IMR-90 (cell line): ENCODE measurements around the gene MPL. TPM values are rescaled to one million over a fixed set of nuclear protein-coding genes. Genes with fewer than 3 reads are reported as not detected.

ENCODE experiments used
- ATAC-seq: fragments of 200-7000 bp; cut with Tn5 transposase; 2 replicates; pipeline ENCODE4 v1.9.1; 2020; ENCODE audit warnings: low read depth, mild to moderate bottlenecking, moderate library complexity
- BruUV-seq: library from RNA; stranded (reverse); fragments of 400-500 nt; replicated peaks from 2 replicates; lab custom pipeline; 2021; lab: Mats Ljungman, UMichigan
- CTCF ChIA-PET: fragments of 300-600 bp; formaldehyde crosslinking; extraction: SDS; loops from one replicate; lab custom pipeline; 2021; ENCODE audit warnings: antibody characterized with exemption; lab: Yijun Ruan, JAX
- POLR2A ChIA-PET: fragments of 300-600 bp; sonication (Branson Sonifier 250); formaldehyde crosslinking; loops from one replicate; lab custom pipeline; 2022; ENCODE audit warnings: antibody characterized with exemption; ENCODE audit not compliant: unreplicated experiment; lab: Charles Lee
- DNase-seq: peaks from one replicate; pipeline ENCODE4 v3.0.0; 2013
- H2AFZ ChIP-seq: replicated peaks from 2 replicates; pipeline ENCODE3; 2013; ENCODE audit warnings: low read length, mild to moderate bottlenecking; ENCODE audit not compliant: poor library complexity
- H2AK5ac ChIP-seq: 2 replicates; pipeline ENCODE4 v1.6.1; 2013; ENCODE audit warnings: low read depth, low read length, inconsistent platforms
- H2AK9ac ChIP-seq: replicated peaks from 2 replicates; pipeline ENCODE3; 2013; ENCODE audit warnings: mild to moderate bottlenecking, low read depth, low read length, moderate library complexity; ENCODE audit not compliant: poor library complexity
- H2BK120ac ChIP-seq: 2 replicates; pipeline ENCODE4 v1.6.1; 2013; ENCODE audit warnings: low read depth, low read length, inconsistent platforms
- H2BK15ac ChIP-seq: 3 replicates; pipeline ENCODE4 v1.6.1; 2013; ENCODE audit warnings: low read depth, low read length, inconsistent platforms
- H2BK20ac ChIP-seq: 2 replicates; pipeline ENCODE4 v1.6.1; 2013; ENCODE audit warnings: low read depth, mild to moderate bottlenecking, inconsistent platforms, low read length, moderate library complexity
- H2BK5ac ChIP-seq: 2 replicates; pipeline ENCODE4 v1.6.1; 2013; ENCODE audit warnings: mild to moderate bottlenecking, low read depth, low read length, inconsistent platforms; ENCODE audit not compliant: poor library complexity, severe bottlenecking
- H3K14ac ChIP-seq: replicated peaks from 2 replicates; pipeline ENCODE4 v1.6.1; 2013; ENCODE audit warnings: low read depth, low read length, inconsistent platforms
- H3K18ac ChIP-seq: 2 replicates; pipeline ENCODE4 v1.6.1; 2013; ENCODE audit warnings: low read depth, low read length, control low read depth
- H3K23ac ChIP-seq: 2 replicates; pipeline ENCODE4 v1.6.1; 2013; ENCODE audit warnings: low read depth, low read length, inconsistent platforms
- H3K27ac ChIP-seq: 2 replicates; pipeline ENCODE4 v1.5.1; 2013; ENCODE audit warnings: mild to moderate bottlenecking, control low read depth, low read length; ENCODE audit not compliant: insufficient read depth
- H3K27me3 ChIP-seq: 2 replicates; pipeline ENCODE4 v1.6.1; 2013; ENCODE audit warnings: low read length; ENCODE audit not compliant: control insufficient read depth, insufficient read depth
- H3K36me3 ChIP-seq: 2 replicates; pipeline ENCODE4 v1.6.1; 2013; ENCODE audit warnings: low read length, mixed read lengths; ENCODE audit not compliant: control insufficient read depth, insufficient read depth
- H3K4ac ChIP-seq: 2 replicates; pipeline ENCODE4 v1.6.1; 2013; ENCODE audit warnings: low read depth, low read length, inconsistent platforms
- H3K4me1 ChIP-seq: 2 replicates; pipeline ENCODE4 v1.6.1; 2013; ENCODE audit warnings: low read length, mixed read lengths; ENCODE audit not compliant: control insufficient read depth, insufficient read depth
- H3K4me2 ChIP-seq: 2 replicates; pipeline ENCODE4 v1.6.1; 2013; ENCODE audit warnings: low read depth, mild to moderate bottlenecking, control low read depth, low read length, moderate library complexity
- H3K4me3 ChIP-seq: 2 replicates; pipeline ENCODE4 v1.5.1; 2013; ENCODE audit warnings: low read depth, mild to moderate bottlenecking, control low read depth, low read length, moderate library complexity; ENCODE audit not compliant: insufficient read depth
- H3K56ac ChIP-seq: 2 replicates; pipeline ENCODE4 v1.6.1; 2013; ENCODE audit warnings: low read length, inconsistent platforms; ENCODE audit not compliant: insufficient read depth; ENCODE audit errors: extremely low read depth
- H3K79me1 ChIP-seq, 2 experiments: 2 replicates each; pipeline ENCODE4 v1.6.1; 2013; ENCODE audit warnings: low read length in 2 of 2, inconsistent platforms in 1 of 2, low read depth in 1 of 2
- H3K9ac ChIP-seq: 2 replicates; pipeline ENCODE4 v1.6.1; 2013; ENCODE audit warnings: low read depth, low read length, control low read depth
- H3K9me1 ChIP-seq: 2 replicates; pipeline ENCODE4 v1.6.1; 2013; ENCODE audit warnings: low read length, inconsistent platforms; ENCODE audit not compliant: insufficient read depth
- H3K9me3 ChIP-seq: 2 replicates; pipeline ENCODE4 v1.6.1; 2013; ENCODE audit warnings: low read length; ENCODE audit not compliant: control insufficient read depth, insufficient read depth
- H4K20me1 ChIP-seq: 2 replicates; pipeline ENCODE4 v1.6.1; 2013; ENCODE audit warnings: low read length, inconsistent platforms; ENCODE audit not compliant: insufficient read depth
- H4K5ac ChIP-seq: 2 replicates; pipeline ENCODE4 v1.6.1; 2013; ENCODE audit warnings: mild to moderate bottlenecking, low read depth, low read length, control low read depth
- H4K8ac ChIP-seq, 2 experiments: 2 replicates each; pipeline ENCODE4 v1.6.1; 2013; ENCODE audit warnings: low read depth in 2 of 2, low read length in 2 of 2, control low read depth in 1 of 2, inconsistent platforms in 1 of 2
- H4K91ac ChIP-seq: 2 replicates; pipeline ENCODE4 v1.6.1; 2013; ENCODE audit warnings: low read depth, low read length, inconsistent platforms; ENCODE audit not compliant: insufficient read depth
- BHLHE40 ChIP-seq: fragments of 150-350 bp; IDR thresholded peaks from 2 replicates; pipeline ENCODE4 v1.6.1; 2016; ENCODE audit warnings: mild to moderate bottlenecking, low read depth, low read length
- CEBPB ChIP-seq: IDR thresholded peaks from 2 replicates; pipeline ENCODE4 v1.6.1; 2012; ENCODE audit warnings: low read depth, low read length, improper control_type of control experiment
- CHD1 ChIP-seq: IDR thresholded peaks from 2 replicates; pipeline ENCODE4 v1.6.1; 2012; ENCODE audit warnings: low read depth, low read length, improper control_type of control experiment
- ELK1 ChIP-seq: fragments of 150-350 bp; IDR thresholded peaks from 2 replicates; pipeline ENCODE4 v1.6.1; 2016; ENCODE audit warnings: low read depth, mild to moderate bottlenecking, low read length, moderate library complexity, borderline replicate concordance
- FOS ChIP-seq: fragments of 150-350 bp; IDR thresholded peaks from 2 replicates; pipeline ENCODE4 v1.6.1; 2016; ENCODE audit warnings: low read depth, low read length
- MAFK ChIP-seq: IDR thresholded peaks from 2 replicates; pipeline ENCODE4 v1.6.1; 2012; ENCODE audit warnings: low read depth, low read length, improper control_type of control experiment
- MAZ ChIP-seq: IDR thresholded peaks from 2 replicates; pipeline ENCODE4 v1.6.1; 2012; ENCODE audit warnings: low read depth, mild to moderate bottlenecking, low read length, improper control_type of control experiment, moderate library complexity, borderline replicate concordance
- MXI1 ChIP-seq: IDR thresholded peaks from 2 replicates; pipeline ENCODE4 v1.6.1; 2012; ENCODE audit warnings: low read depth, mild to moderate bottlenecking, low read length, moderate library complexity, borderline replicate concordance
- RAD21 ChIP-seq: IDR thresholded peaks from 2 replicates; pipeline ENCODE4 v1.6.1; 2012; ENCODE audit warnings: low read length, improper control_type of control experiment
- RFX5 ChIP-seq: IDR thresholded peaks from 2 replicates; pipeline ENCODE4 v1.8.0; 2012; ENCODE audit warnings: low read depth, mild to moderate bottlenecking, low read length, moderate library complexity
- SMC3 ChIP-seq: fragments of 150-350 bp; IDR thresholded peaks from 2 replicates; pipeline ENCODE4 v1.6.1; 2016; ENCODE audit warnings: low read depth, mild to moderate bottlenecking, antibody characterized with exemption, low read length, moderate library complexity
- USF2 ChIP-seq: fragments of 150-350 bp; IDR thresholded peaks from 2 replicates; pipeline ENCODE4 v1.6.1; 2017; ENCODE audit warnings: mild to moderate bottlenecking, antibody characterized with exemption, low read length, low read depth
- WGBS, 2 experiments: methylation state at CpG; one replicate each; pipeline versions ENCODE4 v1.1.5 to v1.1.7; 2013; ENCODE audit warnings: missing lambda C conversion rate in 2 of 2; ENCODE audit not compliant: insufficient read length in 1 of 2; ENCODE audit errors: extremely low coverage in 2 of 2; 5-methylcytosine and 5-hydroxymethylcytosine counted together
- dilution Hi-C: fragments of 300-500 bp; cut with HindIII; formaldehyde crosslinking; loops from one replicate; pipeline ENCODE4 v1.14.3; 2018; ENCODE audit warnings: low sequenced_read_pairs; ENCODE audit not compliant: unreplicated experiment
- in situ Hi-C: fragments of 300-500 bp; cut with MboI; formaldehyde crosslinking; loops from 3 replicates; pipeline ENCODE4 v1.14.3; 2019; ENCODE audit warnings: low sequenced_read_pairs, inconsistent platforms, mixed read lengths
- intact Hi-C: fragments of 100-400 bp; cut with micrococcal nuclease; formaldehyde crosslinking; loops from 2 replicates; pipeline ENCODE4 v1.10.0; 2022
- polyA plus RNA-seq, 3 experiments: library from polyadenylated mRNA; depleted of rRNA; stranded (reverse); fragments of >200 nt; gene quantifications; 2 replicates each; pipeline ENCODE4 v1.2.3, GENCODE V29; 2012; ENCODE audit warnings: low replicate concordance in 1 of 3
- total RNA-seq: library from RNA; depleted of rRNA; stranded (reverse); fragments of >200 nt; gene quantifications from 2 replicates; pipeline ENCODE4 v1.2.3, GENCODE V29; 2012

MPL gene
- total and polyA plus RNA-seq, 2 of the 4 experiments (the other 2 are of a cell fraction) = 0.12 TPM; not detected in 1

GRCh38 chr1:43354471-43354870, 16.9 kb downstream of the MPL start:
- Histone ChIP-seq H4K8ac (0 out of 4 replicates have a peak overlapping the region, but pooled peaks of 1 of the 2 experiments have one; percentile 17), H3K4me1 (peaks cover 15% of the 10 kb centered on the region), H3K56ac (no peak overlapping the region), H2BK120ac (no peak overlapping the region), H3K14ac (no peak overlapping the region; the same call in 1 of the 2 replicates), H2BK5ac (peak overlapping the region; percentile 37), H3K9me3 (no peaks in the 10 kb centered on the region), H3K9me1 (peaks cover 9% of the 10 kb centered on the region), H4K91ac (peak overlapping the region; percentile 17; the same call in 1 of the 2 replicates), H3K4me3 (no peak overlapping the region), H3K18ac (no peak overlapping the region), H4K20me1 (peaks cover 3% of the 10 kb centered on the region; the same call in 1 of the 2 replicates), H3K79me1 (peaks cover 0 to 7% of the 10 kb centered on the region in 2 experiments; a peak in 2 of 4 replicates), H3K4me2 (no peak overlapping the region), H3K27me3 (no peaks in the 10 kb centered on the region), H2AK5ac (peak overlapping the region; percentile 62; the same call in 1 of the 2 replicates), H2BK20ac (peak overlapping the region; percentile 36; the same call in 1 of the 2 replicates), H3K36me3 (no peaks in the 10 kb centered on the region), H4K5ac (no peak overlapping the region), H3K23ac (0 out of 2 replicates have a peak overlapping the region, but pooled peaks have one; percentile 10), H3K9ac (no peak overlapping the region), H3K27ac (no peak overlapping the region), H2BK15ac (0 out of 3 replicates have a peak overlapping the region, but pooled peaks have one; percentile 71), H3K4ac (peak overlapping the region; percentile 24; the same call in 1 of the 2 replicates), H2AK9ac (peak overlapping the region; percentile 75), H2AFZ (peak overlapping the region; percentile 25)
- no peak for TF ChIP-seq CHD1
- TF ChIP-seq MAFK = no peak
- no peak for TF ChIP-seq RAD21
- no peak for TF ChIP-seq SMC3
- no peak; the same call in 1 of the 2 replicates for TF ChIP-seq CEBPB
- TF ChIP-seq RFX5 = no peak
- no peak for TF ChIP-seq FOS
- no peak for TF ChIP-seq BHLHE40
- no peak for TF ChIP-seq MAZ
- no peak for TF ChIP-seq MXI1
- no peak for TF ChIP-seq USF2
- TF ChIP-seq ELK1 = no peak
- ATAC-seq = no peak
- intact Hi-C loops (no loop called here), in situ Hi-C loops (loop anchor here (10.0 kb wide), 1 partner anchor 120 kb away; no protein-coding TSS in a partner anchor), dilution Hi-C loops (no loop called here)
- BruUV-seq = no TSS peak
- WGBS, 2 experiments = 73% methylated on average over 2 of the region's 2 CpGs; no CpG with 5 or more reads in 1 of the 2 experiments
- ChIA-PET POLR2A (no interaction called here), CTCF (no interaction called here)
- no peak for DNase-seq
